ENCODE results near the gene CFAP100. TPM values are rescaled to one million over a fixed set of nuclear protein-coding genes. Genes with fewer than 3 reads are reported as not detected.

The CFAP100 gene
- total RNA-seq, 1 donor from 2014 or later = not detected

- H3K36me3 ChIP-seq = no peaks in the 10 kb centered on the region
- no peak overlapping the region for H3K27ac ChIP-seq (replicated peaks)
- peaks cover 9% of the 10 kb centered on the region for H3K4me1 ChIP-seq
- no peak overlapping the region for H3K4me3 ChIP-seq
- H3K27me3 ChIP-seq (ENCODE audit: low read depth) = no peaks in the 10 kb centered on the region
- intact Hi-C loops (cut with micrococcal nuclease) = no loop called here
- TF ChIP-seq CTCF (IDR thresholded peaks at IDR 0.05; ENCODE audit: borderline replicate concordance) = no peak
- DNase-seq = no peak
- no peaks in the 10 kb centered on the region for H3K9me3 ChIP-seq (replicated peaks)
Measured at GRCh38 chr3:126482503-126483255, 88.0 kb downstream of the CFAP100 start.

DNA sequence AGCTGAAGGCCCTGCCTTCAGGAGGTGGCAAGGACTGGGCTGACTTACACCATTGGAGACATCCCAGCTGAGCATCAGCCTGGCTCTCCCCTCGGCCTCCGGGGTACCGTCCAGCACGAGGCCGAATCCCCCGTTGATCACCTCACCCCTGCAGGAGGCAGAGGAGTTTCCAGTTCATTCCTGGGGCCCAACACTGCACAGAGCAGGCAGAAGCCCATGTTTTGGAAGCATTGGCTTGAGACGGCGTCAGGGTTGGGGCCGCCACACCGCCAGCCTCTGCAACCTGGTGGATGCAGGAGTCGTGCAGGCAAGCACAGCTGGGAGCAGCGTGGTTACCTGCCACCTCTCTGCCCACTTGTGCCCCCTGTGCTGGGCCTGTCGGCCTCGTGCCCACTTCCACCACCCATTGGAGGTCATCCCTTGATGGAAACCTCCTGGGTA lies 88.6 kb downstream of the CFAP100 start:
- TF ChIP-seq CTCF (IDR thresholded peaks at IDR 0.05; ENCODE audit: borderline replicate concordance) = no peak
- Histone ChIP-seq H3K27ac (replicated peaks) (no peak overlapping the region), H3K4me3 (no peak overlapping the region), H3K4me1 (peaks cover 9% of the 10 kb centered on the region), H3K27me3 (ENCODE audit: low read depth) (no peaks in the 10 kb centered on the region), H3K36me3 (no peaks in the 10 kb centered on the region), H3K9me3 (replicated peaks) (no peaks in the 10 kb centered on the region)
- DNase-seq = no peak
- intact Hi-C loops (cut with micrococcal nuclease) = no loop called here

DNA sequence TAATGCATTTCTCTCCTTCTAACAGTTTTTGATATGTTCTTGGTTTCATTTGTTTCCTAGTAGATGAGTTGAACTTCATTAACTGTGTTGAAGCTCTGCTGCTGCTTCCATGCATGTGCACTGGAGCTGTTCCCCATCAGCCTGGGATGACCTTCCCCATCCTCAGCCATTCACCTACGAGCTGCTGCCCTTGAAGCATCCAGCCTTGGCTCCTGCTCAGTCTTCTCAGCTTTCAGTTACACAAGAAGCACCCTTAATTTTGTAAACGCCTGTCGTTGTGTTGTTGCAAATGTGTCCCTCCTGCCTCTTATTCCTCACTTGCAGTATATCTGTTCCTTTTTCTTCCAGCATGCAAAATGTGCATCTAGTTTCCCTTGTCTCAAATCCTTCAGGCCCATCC lies 89.4 kb downstream of the CFAP100 start:
- Histone ChIP-seq H3K4me3 (no peak overlapping the region), H3K27ac (replicated peaks) (no peak overlapping the region), H3K9me3 (replicated peaks) (no peaks in the 10 kb centered on the region), H3K4me1 (peaks cover 9% of the 10 kb centered on the region), H3K27me3 (ENCODE audit: low read depth) (no peaks in the 10 kb centered on the region), H3K36me3 (no peaks in the 10 kb centered on the region)
- no peak for DNase-seq
- no peak for TF ChIP-seq CTCF (IDR thresholded peaks at IDR 0.05; ENCODE audit: borderline replicate concordance)
- intact Hi-C loops (cut with micrococcal nuclease) = no loop called here

- no peak for TF ChIP-seq CTCF (IDR thresholded peaks at IDR 0.05; ENCODE audit: borderline replicate concordance)
- no peaks in the 10 kb centered on the region for H3K36me3 ChIP-seq
- no peaks in the 10 kb centered on the region for H3K27me3 ChIP-seq (ENCODE audit: low read depth)
- intact Hi-C loops (cut with micrococcal nuclease) = no loop called here
- peaks cover 9% of the 10 kb centered on the region for H3K4me1 ChIP-seq
- DNase-seq = no peak
- H3K27ac ChIP-seq (replicated peaks) = no peak overlapping the region
- H3K9me3 ChIP-seq (replicated peaks) = no peaks in the 10 kb centered on the region
- no peak overlapping the region for H3K4me3 ChIP-seq
Measured at GRCh38 chr3:126484662-126485061, 90.0 kb downstream of the CFAP100 start.

GRCh38 chr3:126485176-126485897 lies 90.6 kb downstream of the CFAP100 start:
- no peak for DNase-seq
- Histone ChIP-seq H3K36me3 (no peaks in the 10 kb centered on the region), H3K4me3 (no peak overlapping the region), H3K4me1 (peaks cover 9% of the 10 kb centered on the region), H3K27ac (replicated peaks) (no peak overlapping the region), H3K9me3 (replicated peaks) (no peaks in the 10 kb centered on the region), H3K27me3 (ENCODE audit: low read depth) (no peaks in the 10 kb centered on the region)
- intact Hi-C loops (cut with micrococcal nuclease) = no loop called here
- no peak for TF ChIP-seq CTCF (IDR thresholded peaks at IDR 0.05; ENCODE audit: borderline replicate concordance)

All from left ventricle myocardium inferior (tissue), 1 donor.